ENCODE data around the gene SPATA13. TPM values are rescaled to one million over a fixed set of nuclear protein-coding genes. Genes with fewer than 3 reads are reported as not detected.

The SPATA13 gene
- total and polyA plus RNA-seq, 4 donors: 29.7 to 41.3 (median 31.8) TPM

DNA sequence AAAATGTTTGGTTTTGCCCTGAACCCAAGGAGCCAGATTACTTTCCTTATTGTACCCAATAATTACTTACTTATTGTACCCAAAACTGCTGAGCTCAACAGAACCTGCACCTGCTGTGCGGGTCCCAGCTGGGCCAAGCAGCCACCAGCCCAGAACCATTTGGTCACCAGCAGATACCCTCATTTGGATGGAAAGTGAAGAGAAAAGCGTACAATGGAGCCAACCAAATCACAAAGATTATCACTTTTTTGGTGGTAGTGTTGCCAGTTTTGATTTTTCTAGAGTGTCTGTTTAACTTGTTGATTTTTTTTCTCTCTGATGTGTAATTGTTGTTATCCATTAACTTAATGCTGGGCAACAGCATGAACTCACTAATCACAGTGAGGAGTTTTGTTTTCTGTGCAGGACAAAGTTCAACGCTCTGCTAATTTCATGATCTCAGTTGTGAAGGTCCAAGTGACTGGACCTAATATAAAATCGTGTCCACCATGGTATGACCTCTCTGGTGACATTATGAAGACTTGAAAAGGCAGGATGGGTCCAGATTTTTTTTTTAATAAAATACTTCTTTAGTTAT, 23.8 kb downstream of the SPATA13 start:
- WGBS (ENCODE audit: insufficient coverage): 90% methylated on average over 2 of the region's 4 CpGs
- H3K4me3 ChIP-seq (ENCODE audit: low read depth, low read length): no peak overlapping the region
- H3K27ac ChIP-seq (ENCODE audit: low read depth, low read length): no peak overlapping the region

DNA sequence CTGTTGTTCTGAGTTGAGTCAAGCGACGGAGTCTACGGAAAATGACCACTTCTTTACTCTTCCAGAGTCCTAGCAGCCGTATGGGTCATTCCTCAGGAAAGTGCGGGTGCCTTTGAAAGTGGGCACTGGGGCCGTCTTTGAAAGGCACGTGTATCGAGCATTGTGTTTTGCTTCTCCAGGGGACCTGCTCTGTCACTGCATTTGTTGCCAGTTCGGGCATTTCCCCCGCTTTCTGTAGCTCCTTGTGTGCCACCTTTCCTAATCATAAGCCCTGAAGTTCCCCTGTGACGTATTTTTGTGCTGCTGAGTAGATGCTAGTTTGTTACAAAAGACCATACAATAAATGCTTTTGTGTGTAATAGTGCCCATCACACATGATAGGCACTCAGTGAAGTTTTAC, 24.4 kb downstream of the SPATA13 start:
- Histone ChIP-seq H3K4me1 (ENCODE audit: control insufficient read depth, insufficient read depth, low read length) (peaks cover 8% of the 10 kb centered on the region), H3K27me3 (ENCODE audit: control insufficient read depth, insufficient read depth, low read length) (no peaks in the 10 kb centered on the region), H3K27ac (ENCODE audit: low read depth, low read length) (peak overlapping the region; percentile 29), H3K4me3 (ENCODE audit: low read depth, low read length) (no peak overlapping the region), H3K36me3 (ENCODE audit: control insufficient read depth, insufficient read depth, low read length) (no peaks in the 10 kb centered on the region), H3K9me3 (ENCODE audit: control insufficient read depth, insufficient read depth, low read length) (no peaks in the 10 kb centered on the region)
- 73% methylated on average over 9 of the region's 11 CpGs for WGBS (ENCODE audit: insufficient coverage)
- no peak for DNase-seq (ENCODE audit: low read depth in 4 of 6, low spot score in 6 of 6)

More for the DNA sequence above, 23.8 kb downstream of the SPATA13 start:
- Histone ChIP-seq H3K27me3 (ENCODE audit: control insufficient read depth, insufficient read depth, low read length) (no peaks in the 10 kb centered on the region), H3K4me1 (ENCODE audit: control insufficient read depth, insufficient read depth, low read length) (peaks cover 8% of the 10 kb centered on the region), H3K36me3 (ENCODE audit: control insufficient read depth, insufficient read depth, low read length) (no peaks in the 10 kb centered on the region), H3K9me3 (ENCODE audit: control insufficient read depth, insufficient read depth, low read length) (no peaks in the 10 kb centered on the region)
- no peak for DNase-seq (ENCODE audit: low read depth in 4 of 6, low spot score in 6 of 6)

DNA sequence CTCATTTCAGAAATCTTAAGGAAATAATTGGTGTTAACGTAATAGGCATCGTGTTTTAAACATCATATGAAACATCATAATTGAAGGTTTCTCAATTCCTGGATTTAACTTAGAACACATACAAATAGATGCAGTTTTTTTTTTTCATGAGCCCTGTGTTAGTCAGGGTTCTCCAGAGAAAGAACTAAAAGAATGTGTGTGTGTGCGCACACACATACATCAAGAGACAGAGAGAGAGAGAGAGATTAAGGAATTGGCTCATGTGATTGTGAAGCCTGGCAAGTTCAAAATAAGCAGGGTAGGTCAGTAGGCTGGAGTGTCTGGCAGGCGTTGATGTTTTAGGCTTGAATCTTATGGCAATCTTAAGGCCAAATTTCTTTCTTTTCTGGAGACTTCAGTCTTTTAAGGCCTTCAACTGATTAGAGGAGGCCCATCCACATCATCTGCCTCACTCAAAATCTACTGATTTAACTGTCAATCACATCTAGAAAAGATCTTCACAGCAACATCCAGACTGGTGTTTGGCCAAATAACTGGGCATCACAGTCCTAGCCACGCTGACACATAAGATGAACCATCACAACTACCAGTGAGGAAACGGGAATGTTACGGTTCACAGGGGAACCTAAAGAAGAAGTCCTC, 25.2 kb downstream of the SPATA13 start:
- WGBS (ENCODE audit: insufficient coverage): no CpG with 5 or more reads among the region's 7 CpGs
- Histone ChIP-seq H3K9me3 (ENCODE audit: control insufficient read depth, insufficient read depth, low read length) (no peaks in the 10 kb centered on the region), H3K4me3 (ENCODE audit: low read depth, low read length) (no peak overlapping the region), H3K27ac (ENCODE audit: low read depth, low read length) (no peak overlapping the region), H3K36me3 (ENCODE audit: control insufficient read depth, insufficient read depth, low read length) (no peaks in the 10 kb centered on the region), H3K27me3 (ENCODE audit: control insufficient read depth, insufficient read depth, low read length) (no peaks in the 10 kb centered on the region), H3K4me1 (ENCODE audit: control insufficient read depth, insufficient read depth, low read length) (peaks cover 8% of the 10 kb centered on the region)
- DNase-seq (ENCODE audit: low read depth in 4 of 6, low spot score in 6 of 6): no peak

DNA sequence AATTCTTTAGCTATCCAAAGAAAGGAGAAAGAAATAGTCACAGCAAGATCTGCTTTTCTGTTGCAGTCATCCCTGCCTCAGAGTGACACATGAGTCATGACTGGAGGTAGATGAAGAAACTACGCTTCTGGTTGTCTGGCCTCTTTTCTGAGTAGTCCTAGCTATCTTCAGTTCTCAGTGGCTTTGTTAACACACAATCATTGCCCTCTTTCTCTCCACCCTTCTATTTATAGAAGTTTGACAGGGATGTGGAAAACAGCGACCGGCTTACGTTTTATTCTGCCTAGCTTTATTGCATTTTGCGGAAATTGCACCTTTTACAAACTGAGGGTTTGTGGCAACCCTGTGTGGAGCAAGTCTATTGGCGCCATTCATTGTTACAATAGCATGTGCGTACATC, 26.7 kb downstream of the SPATA13 start:
- no peaks in the 10 kb centered on the region for H3K27me3 ChIP-seq (ENCODE audit: control insufficient read depth, insufficient read depth, low read length)
- no peak overlapping the region for H3K27ac ChIP-seq (ENCODE audit: low read depth, low read length)
- no peaks in the 10 kb centered on the region for H3K9me3 ChIP-seq (ENCODE audit: control insufficient read depth, insufficient read depth, low read length)
- 100% methylated on average over 2 of the region's 7 CpGs for WGBS (ENCODE audit: insufficient coverage)
- peaks cover 8% of the 10 kb centered on the region for H3K4me1 ChIP-seq (ENCODE audit: control insufficient read depth, insufficient read depth, low read length)
- H3K36me3 ChIP-seq (ENCODE audit: control insufficient read depth, insufficient read depth, low read length): no peaks in the 10 kb centered on the region
- DNase-seq (ENCODE audit: low read depth in 4 of 6, low spot score in 6 of 6): no peak
- H3K4me3 ChIP-seq (ENCODE audit: low read depth, low read length): no peak overlapping the region

DNA sequence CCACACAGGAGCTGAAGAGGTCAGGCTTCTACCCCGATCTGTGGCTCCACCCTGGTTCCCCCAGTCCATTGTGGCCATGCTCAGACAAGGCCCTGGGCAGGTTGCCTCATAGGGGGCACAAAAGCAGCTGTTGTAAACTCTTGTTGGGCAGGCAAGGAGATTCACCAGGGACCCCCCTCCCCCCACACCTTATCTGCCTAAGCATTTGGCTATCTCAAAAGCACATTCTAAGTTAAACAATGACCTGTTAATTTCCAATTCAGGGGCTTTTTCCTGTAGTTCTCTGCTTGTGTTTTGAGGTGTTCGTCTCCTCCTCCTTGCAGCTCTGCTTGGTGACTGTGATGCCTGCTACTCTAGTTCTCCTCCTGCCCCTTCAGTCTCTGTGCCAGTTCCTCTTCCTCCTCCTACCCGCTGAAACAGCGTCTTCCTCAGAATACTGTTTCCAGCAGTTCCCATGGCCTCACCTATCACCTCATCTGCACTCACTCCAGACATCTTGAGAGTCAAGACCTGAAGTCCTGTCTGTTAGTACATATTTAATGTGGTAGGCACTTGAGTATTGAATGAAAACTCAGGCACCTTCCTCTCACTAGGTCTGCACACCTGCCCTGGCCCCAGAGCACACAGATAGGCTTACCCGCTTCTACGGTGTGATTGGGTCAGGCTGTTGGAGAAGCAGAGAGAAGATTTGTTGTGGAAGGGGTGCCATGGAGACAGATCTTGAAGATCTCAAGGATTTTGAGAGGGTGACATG, 31.7 kb downstream of the SPATA13 start:
- Histone ChIP-seq H3K4me1 (ENCODE audit: control insufficient read depth, insufficient read depth, low read length) (no peaks in the 10 kb centered on the region), H3K36me3 (ENCODE audit: control insufficient read depth, insufficient read depth, low read length) (no peaks in the 10 kb centered on the region), H3K27me3 (ENCODE audit: control insufficient read depth, insufficient read depth, low read length) (no peaks in the 10 kb centered on the region), H3K9me3 (ENCODE audit: control insufficient read depth, insufficient read depth, low read length) (no peaks in the 10 kb centered on the region), H3K27ac (ENCODE audit: low read depth, low read length) (no peak overlapping the region), H3K4me3 (ENCODE audit: low read depth, low read length) (no peak overlapping the region)
- DNase-seq (ENCODE audit: low read depth in 4 of 6, low spot score in 6 of 6): no peak
- WGBS (ENCODE audit: insufficient coverage): 79% methylated on average over 6 of the region's 6 CpGs

DNA sequence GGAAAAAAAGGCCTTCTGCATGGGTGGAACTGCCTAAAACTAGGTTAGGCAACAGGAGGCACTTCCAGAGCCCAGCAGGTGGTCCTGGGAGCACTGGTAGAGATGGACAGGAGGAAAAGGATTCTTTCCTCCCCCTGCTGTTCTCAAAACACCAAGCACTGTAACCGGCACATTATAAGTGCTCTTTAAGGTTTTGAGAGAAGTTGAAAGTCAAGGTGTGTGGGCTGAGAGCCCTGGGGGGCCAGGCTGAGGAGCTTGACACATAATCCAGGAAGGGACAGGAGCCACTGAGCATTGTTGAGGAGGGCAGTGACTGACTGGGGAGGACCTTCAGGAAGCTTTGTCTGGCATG, 32.3 kb downstream of the SPATA13 start:
- no peaks in the 10 kb centered on the region for H3K9me3 ChIP-seq (ENCODE audit: control insufficient read depth, insufficient read depth, low read length)
- H3K27ac ChIP-seq (ENCODE audit: low read depth, low read length): no peak overlapping the region
- DNase-seq (ENCODE audit: low read depth in 4 of 6, low spot score in 6 of 6): no peak
- no peaks in the 10 kb centered on the region for H3K27me3 ChIP-seq (ENCODE audit: control insufficient read depth, insufficient read depth, low read length)
- H3K4me1 ChIP-seq (ENCODE audit: control insufficient read depth, insufficient read depth, low read length): no peaks in the 10 kb centered on the region
- H3K36me3 ChIP-seq (ENCODE audit: control insufficient read depth, insufficient read depth, low read length): no peaks in the 10 kb centered on the region
- H3K4me3 ChIP-seq (ENCODE audit: low read depth, low read length): no peak overlapping the region
- WGBS (ENCODE audit: insufficient coverage): no CpG with 5 or more reads among the region's 1 CpG

DNA sequence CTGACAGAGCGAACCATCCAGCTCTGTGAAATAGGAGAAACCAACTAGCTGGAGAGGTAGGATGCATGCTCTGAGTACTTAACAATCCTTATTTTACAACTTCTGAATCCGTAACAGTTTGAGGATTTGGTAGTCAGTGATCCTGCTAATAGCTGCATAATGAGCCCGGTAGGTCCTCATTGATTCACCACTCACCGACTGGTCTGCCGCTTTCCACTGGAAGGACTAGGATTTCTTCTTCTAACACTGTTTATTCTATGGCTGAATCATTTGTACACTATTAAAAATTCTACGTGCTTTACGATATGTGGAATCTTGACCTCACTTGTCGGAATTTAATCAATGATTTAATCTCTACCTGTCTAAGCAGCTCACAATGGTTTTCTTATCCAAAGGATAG, 33.9 kb downstream of the SPATA13 start:
- Histone ChIP-seq H3K27me3 (ENCODE audit: control insufficient read depth, insufficient read depth, low read length) (no peaks in the 10 kb centered on the region), H3K27ac (ENCODE audit: low read depth, low read length) (no peak overlapping the region), H3K4me3 (ENCODE audit: low read depth, low read length) (no peak overlapping the region), H3K4me1 (ENCODE audit: control insufficient read depth, insufficient read depth, low read length) (no peaks in the 10 kb centered on the region), H3K9me3 (ENCODE audit: control insufficient read depth, insufficient read depth, low read length) (no peaks in the 10 kb centered on the region), H3K36me3 (ENCODE audit: control insufficient read depth, insufficient read depth, low read length) (no peaks in the 10 kb centered on the region)
- no peak for DNase-seq (ENCODE audit: low read depth in 4 of 6, low spot score in 6 of 6)
- WGBS (ENCODE audit: insufficient coverage): 80% methylated on average over 1 of the region's 8 CpGs

DNA sequence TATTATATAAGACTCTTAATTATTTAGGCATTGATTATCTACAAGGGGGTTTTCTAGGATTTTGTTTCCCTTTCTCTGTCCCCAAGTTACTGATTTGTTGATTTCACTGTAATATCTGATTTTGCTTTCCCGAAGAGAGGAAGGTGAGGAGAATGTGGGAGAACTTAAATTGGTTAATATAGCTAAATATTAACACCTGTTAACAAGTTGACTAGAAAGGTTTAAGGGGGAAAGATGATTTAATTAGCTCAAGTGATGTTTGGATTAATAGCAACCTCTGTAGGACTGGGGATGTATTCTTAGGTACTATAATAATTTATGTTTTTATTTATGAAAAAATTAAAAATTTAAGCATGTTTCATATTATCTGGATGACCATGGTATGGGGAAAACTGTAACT, 35.1 kb downstream of the SPATA13 start:
- no CpG with 5 or more reads among the region's 1 CpG for WGBS (ENCODE audit: insufficient coverage)
- Histone ChIP-seq H3K4me3 (ENCODE audit: low read depth, low read length) (no peak overlapping the region), H3K27me3 (ENCODE audit: control insufficient read depth, insufficient read depth, low read length) (no peaks in the 10 kb centered on the region), H3K9me3 (ENCODE audit: control insufficient read depth, insufficient read depth, low read length) (no peaks in the 10 kb centered on the region), H3K27ac (ENCODE audit: low read depth, low read length) (no peak overlapping the region), H3K36me3 (ENCODE audit: control insufficient read depth, insufficient read depth, low read length) (no peaks in the 10 kb centered on the region), H3K4me1 (ENCODE audit: control insufficient read depth, insufficient read depth, low read length) (no peaks in the 10 kb centered on the region)
- DNase-seq (ENCODE audit: low read depth in 4 of 6, low spot score in 6 of 6): no peak

DNA sequence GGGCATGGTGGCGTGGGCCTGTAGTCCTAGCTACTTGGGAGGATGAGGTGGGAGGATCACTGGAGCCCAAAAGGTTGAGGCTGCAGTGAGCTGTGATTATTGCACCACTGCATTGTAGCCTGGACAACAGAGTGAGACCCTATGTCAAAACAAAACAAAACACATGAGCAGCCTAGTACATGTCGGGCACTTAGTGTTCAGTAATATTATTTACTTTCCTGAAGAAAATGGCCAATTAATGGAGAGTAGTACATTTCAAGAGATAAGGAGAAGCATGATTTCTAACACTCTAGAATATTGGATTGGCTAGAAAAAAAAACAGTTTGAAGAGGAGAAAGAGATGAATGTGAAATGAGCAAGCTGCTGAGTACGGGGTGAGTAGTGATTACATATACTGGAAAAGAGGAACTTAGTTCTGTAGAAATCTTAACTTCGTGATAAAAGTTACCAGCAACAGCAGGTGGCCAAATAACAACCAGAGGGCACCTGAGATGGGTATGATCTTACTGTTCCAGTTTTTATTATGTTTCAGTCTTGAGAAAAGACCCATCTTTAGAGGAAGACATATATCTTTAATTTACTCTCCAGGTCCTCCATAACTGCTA, 36.2 kb downstream of the SPATA13 start:
- Histone ChIP-seq H3K4me3 (ENCODE audit: low read depth, low read length) (no peak overlapping the region), H3K36me3 (ENCODE audit: control insufficient read depth, insufficient read depth, low read length) (no peaks in the 10 kb centered on the region), H3K27ac (ENCODE audit: low read depth, low read length) (no peak overlapping the region), H3K9me3 (ENCODE audit: control insufficient read depth, insufficient read depth, low read length) (no peaks in the 10 kb centered on the region), H3K27me3 (ENCODE audit: control insufficient read depth, insufficient read depth, low read length) (no peaks in the 10 kb centered on the region), H3K4me1 (ENCODE audit: control insufficient read depth, insufficient read depth, low read length) (no peaks in the 10 kb centered on the region)
- DNase-seq (ENCODE audit: low read depth in 4 of 6, low spot score in 6 of 6): no peak
- 40% methylated on average over 1 of the region's 4 CpGs for WGBS (ENCODE audit: insufficient coverage)

All from spinal cord (tissue), 10 donors.